Stimulated activated CD8-positive, alpha-beta memory T cell treated with anti-CD3 and anti-CD28 coated beads, Interleukin-15, amount 100 ng/mL, for 1 hour (primary cell): ENCODE data around the gene IPO4.
"Not testable (repeated sequence)": the region's sequence is repeated elsewhere in the genome, so short reads cannot be mapped to it uniquely, and the experiment has no call there.

Source experiments
- DNase-seq: peaks from one replicate; pipeline ENCODE4 v3.0.0-alpha.2; 2020; ENCODE audit warnings: low read depth

Gene IPO4, protein sequence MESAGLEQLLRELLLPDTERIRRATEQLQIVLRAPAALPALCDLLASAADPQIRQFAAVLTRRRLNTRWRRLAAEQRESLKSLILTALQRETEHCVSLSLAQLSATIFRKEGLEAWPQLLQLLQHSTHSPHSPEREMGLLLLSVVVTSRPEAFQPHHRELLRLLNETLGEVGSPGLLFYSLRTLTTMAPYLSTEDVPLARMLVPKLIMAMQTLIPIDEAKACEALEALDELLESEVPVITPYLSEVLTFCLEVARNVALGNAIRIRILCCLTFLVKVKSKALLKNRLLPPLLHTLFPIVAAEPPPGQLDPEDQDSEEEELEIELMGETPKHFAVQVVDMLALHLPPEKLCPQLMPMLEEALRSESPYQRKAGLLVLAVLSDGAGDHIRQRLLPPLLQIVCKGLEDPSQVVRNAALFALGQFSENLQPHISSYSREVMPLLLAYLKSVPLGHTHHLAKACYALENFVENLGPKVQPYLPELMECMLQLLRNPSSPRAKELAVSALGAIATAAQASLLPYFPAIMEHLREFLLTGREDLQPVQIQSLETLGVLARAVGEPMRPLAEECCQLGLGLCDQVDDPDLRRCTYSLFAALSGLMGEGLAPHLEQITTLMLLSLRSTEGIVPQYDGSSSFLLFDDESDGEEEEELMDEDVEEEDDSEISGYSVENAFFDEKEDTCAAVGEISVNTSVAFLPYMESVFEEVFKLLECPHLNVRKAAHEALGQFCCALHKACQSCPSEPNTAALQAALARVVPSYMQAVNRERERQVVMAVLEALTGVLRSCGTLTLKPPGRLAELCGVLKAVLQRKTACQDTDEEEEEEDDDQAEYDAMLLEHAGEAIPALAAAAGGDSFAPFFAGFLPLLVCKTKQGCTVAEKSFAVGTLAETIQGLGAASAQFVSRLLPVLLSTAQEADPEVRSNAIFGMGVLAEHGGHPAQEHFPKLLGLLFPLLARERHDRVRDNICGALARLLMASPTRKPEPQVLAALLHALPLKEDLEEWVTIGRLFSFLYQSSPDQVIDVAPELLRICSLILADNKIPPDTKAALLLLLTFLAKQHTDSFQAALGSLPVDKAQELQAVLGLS

DNA sequence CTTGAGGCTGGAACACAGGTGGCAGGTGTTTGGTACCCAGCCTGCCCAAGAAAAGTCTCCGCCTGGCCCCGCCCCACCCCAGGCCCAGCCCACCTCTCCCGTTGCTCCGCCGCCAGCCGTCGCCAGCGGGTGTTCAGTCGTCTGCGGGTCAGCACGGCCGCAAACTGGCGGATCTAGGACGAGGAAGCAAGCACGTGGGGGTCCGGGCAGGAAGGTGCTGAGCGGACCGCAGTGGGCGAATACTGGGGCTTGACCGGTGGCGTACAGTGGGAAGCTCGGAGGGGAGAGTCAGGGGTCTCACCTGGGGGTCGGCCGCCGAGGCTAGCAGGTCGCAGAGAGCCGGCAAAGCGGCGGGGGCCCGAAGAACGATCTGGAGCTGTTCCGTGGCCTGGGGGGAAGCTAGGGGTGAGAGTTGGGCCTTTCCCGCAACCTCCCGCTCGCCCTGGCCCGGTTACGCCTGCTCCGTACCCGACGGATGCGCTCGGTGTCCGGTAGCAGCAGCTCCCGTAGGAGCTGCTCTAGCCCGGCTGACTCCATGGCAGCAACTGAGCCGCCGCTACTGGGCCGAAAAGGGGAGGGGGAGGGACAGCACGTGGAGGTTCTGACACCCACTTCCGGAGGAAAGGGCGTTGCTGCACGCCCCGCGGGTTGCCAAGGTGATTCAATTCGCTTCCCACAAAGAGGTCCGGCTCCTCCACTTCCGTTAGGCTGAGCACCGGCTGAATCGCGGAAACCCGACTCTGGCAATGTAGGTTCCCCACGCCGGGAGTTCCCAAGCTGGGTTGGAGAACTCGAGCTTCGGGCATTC lies at the start of gene IPO4:
Gene IPO4, minus strand, starts transcription at position 566 of the 808 bp plus-strand sequence. Its CDS starts 29 bp downstream, at position 537.
- DNase-seq: peak; percentile 92

GRCh38 chr14:24238123-24238522 lies 49.5 kb upstream of the IPO4 start:
- no peak for DNase-seq

GRCh38 chr14:24237463-24237955 lies 48.9 kb upstream of the IPO4 start:
- no peak for DNase-seq

- no peak for DNase-seq
Measured at GRCh38 chr14:24236689-24237462, 48.3 kb upstream of the IPO4 start.

DNA sequence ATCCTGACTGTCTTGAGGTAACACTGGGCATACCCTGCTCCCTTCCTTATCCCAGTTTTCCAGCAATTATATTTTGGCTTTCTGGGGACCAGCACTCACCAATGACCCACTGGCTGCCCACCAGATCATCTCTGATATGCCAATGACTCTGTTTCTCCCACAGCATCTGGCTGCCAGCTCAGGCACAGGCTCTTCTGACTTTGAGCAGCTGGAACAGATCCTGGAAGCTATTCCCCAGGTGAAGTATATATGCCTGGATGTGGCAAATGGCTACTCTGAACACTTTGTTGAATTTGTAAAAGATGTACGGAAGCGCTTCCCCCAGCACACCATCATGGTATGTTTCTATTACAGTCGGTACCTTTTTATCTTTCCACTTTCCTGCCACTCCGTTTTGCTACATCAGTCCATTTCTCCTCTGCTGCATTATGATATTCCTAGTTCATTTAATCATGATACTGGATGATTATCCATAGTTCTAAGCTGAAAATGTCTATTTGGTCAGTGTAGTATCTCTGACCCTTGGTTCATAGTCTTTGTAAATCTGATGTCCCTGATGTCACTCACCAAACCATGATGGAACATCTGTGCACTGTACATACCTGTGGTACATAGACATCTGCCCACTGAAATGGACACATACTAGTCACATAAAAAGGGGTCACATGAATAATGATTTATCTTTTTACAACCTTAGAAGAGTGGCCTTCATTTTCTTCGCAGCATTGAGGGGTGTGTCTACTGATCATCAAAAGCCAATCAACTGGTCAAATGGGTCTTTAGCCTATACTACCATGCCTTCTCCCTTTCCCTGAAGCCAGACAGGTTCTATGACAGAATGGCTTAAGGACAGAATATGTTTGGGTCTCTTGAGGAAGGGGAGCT lies 47.4 kb upstream of the IPO4 start:
- no peak for DNase-seq

DNA sequence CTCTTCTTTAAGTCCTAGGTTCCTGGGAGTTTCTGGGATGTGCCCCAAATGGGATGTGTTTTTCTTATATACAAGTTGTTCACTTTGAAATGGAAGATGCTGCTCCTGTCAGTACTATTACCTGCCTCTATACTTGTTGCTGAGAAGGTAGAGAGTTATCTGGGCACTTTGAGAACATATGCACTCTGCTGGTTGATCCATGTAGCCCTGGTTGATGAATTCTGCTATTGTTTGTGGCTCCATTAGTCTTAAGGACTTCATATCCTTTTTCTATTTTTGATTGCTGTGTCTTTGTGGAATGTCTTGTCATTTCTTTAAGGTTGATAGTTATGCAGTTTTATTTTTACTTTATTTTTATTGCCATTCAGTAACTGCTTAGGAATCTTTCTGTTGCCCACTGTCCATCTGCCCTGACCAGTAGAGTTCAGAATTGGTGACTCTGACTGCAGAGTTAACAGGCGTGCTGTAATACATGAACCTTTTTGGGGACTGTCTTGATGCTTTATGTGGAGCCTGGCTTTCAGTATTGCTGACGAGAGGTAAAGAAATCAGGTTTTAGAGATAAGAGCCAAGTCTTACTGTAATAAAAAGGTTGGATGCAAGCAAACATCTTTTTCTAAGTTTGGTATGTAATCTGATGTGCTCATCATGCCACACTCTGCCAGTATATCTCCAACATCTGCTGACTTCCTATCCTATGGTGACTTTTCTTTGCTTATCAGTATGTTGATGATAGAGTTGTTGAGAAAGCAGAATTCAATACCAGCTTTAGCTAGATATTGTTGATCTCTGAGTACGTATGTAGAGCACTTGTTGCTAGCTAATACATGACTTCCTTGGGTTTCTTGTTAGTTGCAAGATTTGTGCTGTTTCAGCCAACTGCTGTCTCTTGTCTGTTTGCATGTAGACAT lies 45.7 kb upstream of the IPO4 start:
- no peak for DNase-seq

DNA sequence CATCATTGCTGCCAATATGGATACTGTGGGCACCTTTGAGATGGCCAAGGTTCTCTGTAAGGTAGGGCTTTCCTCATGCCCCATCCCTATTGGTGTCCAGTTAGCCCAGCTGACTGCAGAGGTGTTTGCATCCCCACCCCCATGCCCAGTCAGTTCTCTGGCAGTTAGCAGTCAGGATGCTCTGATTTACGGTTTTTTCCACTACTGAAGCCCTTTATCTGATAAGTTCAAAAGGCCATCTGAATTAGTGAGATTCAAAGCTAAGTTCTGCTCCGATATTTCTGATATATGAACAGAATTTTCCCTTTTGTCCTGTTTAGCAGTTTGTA lies 44.9 kb upstream of the IPO4 start:
- DNase-seq: no peak

- DNase-seq: no peak
Measured at GRCh38 chr14:24232645-24233537, 44.3 kb upstream of the IPO4 start, which contains the start of gene GMPR2. Gene GMPR2 (plus strand): TSS chr14:24232929. CDS start chr14:24233254, 325 bp downstream.

DNA sequence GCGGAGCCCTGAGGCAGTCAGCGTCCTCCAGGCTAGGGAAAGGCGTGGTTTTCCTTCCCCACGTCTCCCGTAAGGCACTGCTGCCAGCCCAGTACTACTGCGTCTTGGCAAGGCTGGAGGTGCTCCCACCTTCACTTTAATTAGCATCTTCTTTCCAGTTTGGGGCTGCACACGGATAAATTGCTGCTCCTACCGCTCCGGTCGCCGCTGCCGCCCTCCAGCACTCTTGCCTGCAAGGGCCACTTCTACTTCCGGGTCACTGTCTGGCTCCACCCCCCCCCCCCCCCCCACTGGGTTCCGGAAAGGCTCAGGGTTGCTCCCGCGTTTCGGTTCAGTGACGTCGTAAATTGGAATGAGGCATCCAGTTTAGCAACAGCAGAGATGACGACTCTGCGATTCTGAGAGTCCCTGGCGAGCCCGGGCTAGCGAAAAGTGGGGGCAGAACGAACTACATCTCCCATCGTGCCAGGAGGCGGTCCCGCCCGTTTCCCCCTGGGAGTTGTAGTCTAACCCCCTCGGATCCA lies 43.6 kb upstream of the IPO4 start, which contains the start of gene NEDD8:
Gene NEDD8, minus strand, starts transcription at position 247 of the 524 bp plus-strand sequence. Its CDS starts 100 bp downstream, at position 147.
- peak; percentile 75 for DNase-seq

DNA sequence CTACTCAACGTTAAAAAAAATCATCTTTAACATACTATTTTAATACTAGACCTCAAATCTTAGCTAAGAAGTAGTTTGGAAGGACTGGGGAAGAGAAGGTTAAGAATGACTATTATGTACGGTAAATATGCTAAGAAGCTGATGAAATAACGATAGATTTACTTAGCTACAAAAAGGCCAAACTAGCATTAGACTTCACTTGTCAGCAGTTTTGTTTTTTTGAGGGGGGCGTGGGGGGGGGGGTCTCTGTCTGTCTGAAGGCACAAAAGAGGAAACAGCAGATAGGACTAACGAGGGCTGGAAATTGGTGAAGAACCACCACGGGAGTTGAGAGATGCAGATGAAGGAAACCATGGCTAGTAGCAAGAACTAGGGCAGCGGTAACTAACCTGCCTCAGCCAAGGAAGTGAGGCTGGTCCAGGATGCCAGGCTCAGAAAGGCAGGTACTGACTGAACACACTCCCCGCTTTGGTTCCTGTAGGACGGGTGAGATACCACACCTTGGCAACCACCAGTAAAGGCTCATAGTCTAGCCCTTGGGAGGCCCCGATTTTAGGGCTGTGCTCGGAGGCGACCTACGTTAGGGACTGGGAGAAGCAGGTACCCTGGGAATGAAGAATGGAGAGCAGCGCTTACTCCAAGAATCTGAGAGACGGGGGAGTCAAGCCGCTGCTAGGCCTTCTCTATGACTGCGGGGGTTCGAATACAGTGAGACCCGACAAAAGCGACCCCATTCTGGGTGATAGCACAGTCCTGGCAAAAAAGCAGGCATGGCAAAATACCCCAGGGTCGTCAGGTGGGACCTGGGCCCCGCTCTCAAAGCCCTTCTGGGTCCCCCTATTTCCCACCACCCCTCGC lies 42.9 kb upstream of the IPO4 start:
- no peak for DNase-seq

- DNase-seq: no peak
Measured at GRCh38 chr14:24228902-24229301, 40.3 kb upstream of the IPO4 start.

GRCh38 chr14:24226473-24226872 lies 37.9 kb upstream of the IPO4 start:
- DNase-seq: no peak

GRCh38 chr14:24224618-24225071 lies 36.0 kb upstream of the IPO4 start:
- DNase-seq: no peak

- DNase-seq: not testable (repeated sequence)
Measured at GRCh38 chr14:24222987-24223386, 34.4 kb upstream of the IPO4 start.

GRCh38 chr14:24219521-24219920 lies 30.9 kb upstream of the IPO4 start:
- DNase-seq: no peak

DNA sequence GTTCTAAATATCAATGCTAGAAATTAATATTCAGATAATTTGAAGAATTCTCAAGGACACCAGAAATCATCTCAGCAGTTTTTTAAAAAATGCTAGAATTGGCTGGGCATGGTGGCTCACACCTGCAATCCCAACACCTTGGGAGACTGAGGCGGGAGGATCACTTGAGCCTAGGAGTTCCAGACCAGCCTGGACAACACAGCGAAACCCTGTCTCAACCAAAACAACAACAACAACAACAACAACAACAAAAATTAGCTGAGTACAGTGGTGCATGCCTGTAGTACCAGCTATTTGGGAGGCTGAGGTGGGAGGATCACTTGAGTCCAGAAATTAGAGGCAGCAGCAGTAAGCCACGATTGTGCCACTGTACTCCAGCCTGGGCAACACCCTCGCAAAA lies 30.5 kb upstream of the IPO4 start:
- DNase-seq: no peak
